ENCODE results near the gene MAPK9. TPM values are rescaled to one million over a fixed set of nuclear protein-coding genes. Genes with fewer than 3 reads are reported as not detected.
"Not testable (repeated sequence)": the region's sequence is repeated elsewhere in the genome, so short reads cannot be mapped to it uniquely, and the experiment has no call there.

Gene MAPK9
- total RNA-seq, 4 donors from 2014 or later = 25.5 to 42.3 (median 36.5) TPM

DNA sequence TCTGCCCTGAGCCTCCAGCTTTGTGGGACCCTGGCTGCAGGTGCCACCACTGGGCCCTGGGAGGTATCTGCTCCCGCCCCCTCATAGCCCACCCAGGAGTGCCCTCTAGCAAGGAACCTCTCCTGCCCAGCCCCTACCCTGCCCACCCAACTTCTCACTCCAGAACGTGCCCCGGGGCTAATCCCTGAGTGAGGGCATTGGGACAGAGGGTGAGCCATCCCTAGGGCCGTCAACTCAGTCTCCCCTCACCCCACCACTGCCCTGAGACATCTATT lies 80.2 kb downstream of the MAPK9 start:
- no peaks in the 10 kb centered on the region for H3K36me3 ChIP-seq
- WGBS, 2 donors (ENCODE audit: low coverage in 1 of 2) = 78% methylated on average over 4 of the region's 4 CpGs; no CpG with 5 or more reads in 1 of the 2 donors
- H3K27me3 ChIP-seq = peaks cover 20% of the 10 kb centered on the region
- TF ChIP-seq POLR2AphosphoS5 (IDR thresholded peaks at IDR 0.05) (no peak), EP300 (IDR thresholded peaks at IDR 0.05; ENCODE audit: low read depth) (no peak), POLR2A (IDR thresholded peaks at IDR 0.05) (no peak)
- TF ChIP-seq, protein P1, sequence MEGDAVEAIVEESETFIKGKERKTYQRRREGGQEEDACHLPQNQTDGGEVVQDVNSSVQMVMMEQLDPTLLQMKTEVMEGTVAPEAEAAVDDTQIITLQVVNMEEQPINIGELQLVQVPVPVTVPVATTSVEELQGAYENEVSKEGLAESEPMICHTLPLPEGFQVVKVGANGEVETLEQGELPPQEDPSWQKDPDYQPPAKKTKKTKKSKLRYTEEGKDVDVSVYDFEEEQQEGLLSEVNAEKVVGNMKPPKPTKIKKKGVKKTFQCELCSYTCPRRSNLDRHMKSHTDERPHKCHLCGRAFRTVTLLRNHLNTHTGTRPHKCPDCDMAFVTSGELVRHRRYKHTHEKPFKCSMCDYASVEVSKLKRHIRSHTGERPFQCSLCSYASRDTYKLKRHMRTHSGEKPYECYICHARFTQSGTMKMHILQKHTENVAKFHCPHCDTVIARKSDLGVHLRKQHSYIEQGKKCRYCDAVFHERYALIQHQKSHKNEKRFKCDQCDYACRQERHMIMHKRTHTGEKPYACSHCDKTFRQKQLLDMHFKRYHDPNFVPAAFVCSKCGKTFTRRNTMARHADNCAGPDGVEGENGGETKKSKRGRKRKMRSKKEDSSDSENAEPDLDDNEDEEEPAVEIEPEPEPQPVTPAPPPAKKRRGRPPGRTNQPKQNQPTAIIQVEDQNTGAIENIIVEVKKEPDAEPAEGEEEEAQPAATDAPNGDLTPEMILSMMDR (IDR thresholded peaks at IDR 0.05) = no peak
- peaks cover 0 to 4% of the 10 kb centered on the region in 2 donors for H3K9me3 ChIP-seq
- no peak overlapping the region for H3K27ac ChIP-seq
- H3K4me1 ChIP-seq = peaks cover 0 to 13% (median 7%) of the 10 kb centered on the region in 4 donors
- intact Hi-C loops (cut with DNase I; ENCODE audit: low total_unique reads) (no loop called here), in situ Hi-C loops (cut with MboI; ENCODE audit: low pct_ligation_motif_present in 1 of 4, low pct_unique_long_range_greater_than_20kb in 1 of 4, low sequenced_read_pairs in 3 of 4) (no loop called here)
- no peak for DNase-seq
- H3K4me3 ChIP-seq = no peak overlapping the region

DNA sequence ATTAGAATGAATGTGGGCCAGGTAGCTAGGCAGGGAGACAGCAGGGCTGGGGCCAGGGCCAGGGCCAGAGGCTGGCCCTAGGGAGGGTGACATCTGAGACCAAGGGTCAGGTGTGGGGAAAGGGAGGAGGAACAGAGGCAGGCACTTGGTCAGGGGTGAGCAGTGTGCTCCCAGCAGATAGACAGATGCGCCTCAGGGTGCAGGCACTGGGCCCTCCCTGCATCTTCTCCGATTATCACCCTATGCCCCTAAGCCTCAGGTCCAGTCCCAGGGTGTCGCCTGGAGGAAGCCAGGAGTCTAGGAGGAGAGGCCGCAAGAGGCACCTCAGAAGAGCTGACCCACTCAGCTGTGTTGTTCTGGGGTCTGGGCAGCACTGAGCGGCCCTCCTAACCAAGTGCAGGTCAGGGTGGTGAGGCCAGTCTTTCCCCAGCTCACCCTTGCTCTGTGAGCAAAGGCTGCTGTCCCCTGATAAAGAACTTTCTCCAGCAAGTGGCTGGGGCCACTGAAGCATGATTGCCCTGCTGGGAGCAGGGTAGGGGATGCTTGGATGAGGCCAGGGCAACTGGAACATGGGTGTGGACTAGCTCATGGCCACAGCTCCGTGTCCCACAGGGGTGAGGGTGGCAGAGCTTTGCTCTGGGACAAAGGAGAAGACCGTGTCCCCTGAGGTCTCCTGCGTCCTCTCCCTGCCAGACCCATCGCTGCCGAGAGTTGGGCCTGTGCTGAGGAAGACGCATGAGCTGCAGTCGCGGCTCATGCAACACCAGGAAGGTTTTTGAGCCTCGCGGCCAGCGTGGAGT lies 80.7 kb downstream of the MAPK9 start:
- no peak for DNase-seq
- H3K9me3 ChIP-seq = no peaks in the 10 kb centered on the region
- intact Hi-C loops (cut with DNase I; ENCODE audit: low total_unique reads) = no loop called here
- H3K27me3 ChIP-seq = peaks cover 24% of the 10 kb centered on the region
- no peak overlapping the region for H3K4me3 ChIP-seq
- TF ChIP-seq POLR2A (IDR thresholded peaks at IDR 0.05) (no peak), POLR2AphosphoS5 (IDR thresholded peaks at IDR 0.05) (no peak), EP300 (IDR thresholded peaks at IDR 0.05; ENCODE audit: low read depth) (no peak)
- TF ChIP-seq, protein P1 (IDR thresholded peaks at IDR 0.05) = no peak
- peaks cover 0 to 13% (median 7%) of the 10 kb centered on the region in 4 donors for H3K4me1 ChIP-seq
- H3K36me3 ChIP-seq = no peaks in the 10 kb centered on the region
- H3K27ac ChIP-seq = no peak overlapping the region
- in situ Hi-C loops (cut with MboI; ENCODE audit: low pct_ligation_motif_present in 1 of 4, low pct_unique_long_range_greater_than_20kb in 1 of 4, low sequenced_read_pairs in 3 of 4) = no loop called here
- 89% methylated on average over 16 of the region's 16 CpGs; no CpG with 5 or more reads in 1 of the 2 donors for WGBS, 2 donors (ENCODE audit: low coverage in 1 of 2)

DNA sequence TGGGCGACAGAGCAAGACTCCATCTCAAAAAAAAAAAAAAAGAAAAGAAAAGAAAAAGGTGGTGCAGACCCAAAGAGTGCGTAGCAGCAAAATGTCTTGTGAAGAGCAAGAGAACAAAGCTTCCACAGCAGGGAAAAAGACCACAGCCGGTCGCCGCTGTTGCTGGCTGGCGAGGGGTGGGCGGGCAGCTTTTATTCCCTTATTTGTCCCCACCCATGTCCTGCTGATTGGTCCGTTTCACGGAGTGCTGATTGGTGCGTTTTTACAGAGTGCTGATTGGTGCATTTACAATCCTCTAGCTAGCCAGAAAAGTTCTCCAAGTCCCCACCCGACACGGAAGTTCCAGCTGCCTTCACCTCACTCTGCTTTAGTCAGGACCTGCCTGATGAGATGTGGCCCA lies 81.8 kb downstream of the MAPK9 start:
- H3K27me3 ChIP-seq = peaks cover 30% of the 10 kb centered on the region
- 88 to 90% methylated on average over 10 to 12 of the region's 12 CpGs for WGBS, 2 donors (ENCODE audit: low coverage in 1 of 2)
- in situ Hi-C loops (cut with MboI; ENCODE audit: low pct_ligation_motif_present in 1 of 4, low pct_unique_long_range_greater_than_20kb in 1 of 4, low sequenced_read_pairs in 3 of 4); H3K4me3 ChIP-seq; H3K36me3 ChIP-seq; H3K9me3 ChIP-seq; intact Hi-C loops (cut with DNase I; ENCODE audit: low total_unique reads); DNase-seq; H3K27ac ChIP-seq: not testable (repeated sequence)
- peaks cover 0 to 13% (median 7%) of the 10 kb centered on the region in 4 donors for H3K4me1 ChIP-seq

DNA sequence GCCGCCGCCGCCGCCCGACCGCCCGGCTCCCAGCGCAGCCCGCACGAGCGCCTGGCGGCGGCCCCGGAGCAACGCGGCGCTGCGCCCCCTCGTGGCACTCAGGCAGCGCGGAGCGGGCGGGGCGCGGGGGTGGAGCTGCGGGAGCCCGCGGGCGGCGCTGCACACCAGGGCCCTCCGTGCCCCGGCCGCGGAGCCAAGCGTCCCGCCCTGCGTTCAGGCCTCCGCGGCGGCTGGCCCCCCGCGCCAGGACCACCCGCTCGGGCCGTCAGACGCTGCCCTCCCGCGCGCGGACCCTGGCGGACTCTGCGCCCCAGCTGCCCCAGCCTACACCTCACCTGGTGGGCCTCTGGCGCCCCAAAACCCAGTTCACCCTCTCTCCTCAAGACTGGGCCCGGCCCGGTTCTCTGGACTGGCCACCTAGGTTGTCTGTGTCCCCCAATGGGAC lies 82.7 kb downstream of the MAPK9 start, which contains the start of gene RASGEF1C:
Gene RASGEF1C, minus strand, starts transcription at position 75 of the 445 bp plus-strand sequence. CDS start 71,159 bp downstream, outside the sequence.
- intact Hi-C loops (cut with DNase I; ENCODE audit: low total_unique reads) = no loop called here
- 8% methylated on average over 19 of the region's 55 CpGs; no CpG with 5 or more reads in 1 of the 2 donors for WGBS, 2 donors (ENCODE audit: low coverage in 1 of 2)
- peak; percentile 68 for DNase-seq
- Histone ChIP-seq H3K4me3 (peak within 1 kb of the TSS in 3 of 4 donors; percentile 29 to 57 (median 37)), H3K27me3 (peaks cover 30% of the 10 kb centered on the region), H3K9me3 (no peaks in the 10 kb centered on the region), H3K4me1 (peaks cover 0 to 13% (median 7%) of the 10 kb centered on the region in 4 donors), H3K27ac (no peak within 1 kb of the TSS), H3K36me3 (no peaks in the 10 kb centered on the region)
- TF ChIP-seq POLR2AphosphoS5 (IDR thresholded peaks at IDR 0.05) = no peak
- TF ChIP-seq, protein P1 (IDR thresholded peaks at IDR 0.05) = peak in 3 of 5 experiments; percentile 12 to 22 (median 15)
- in situ Hi-C loops (cut with MboI; ENCODE audit: low pct_ligation_motif_present in 1 of 4, low pct_unique_long_range_greater_than_20kb in 1 of 4, low sequenced_read_pairs in 3 of 4) = no loop called here

Measured in transverse colon (tissue), 4 donors.